Sigmoid colon (tissue), 7 donors: ENCODE measurements around the gene CACNA1E. TPM values are rescaled to one million over a fixed set of nuclear protein-coding genes. Genes with fewer than 3 reads are reported as not detected.
"Not testable (repeated sequence)": the region's sequence is repeated elsewhere in the genome, so short reads cannot be mapped to it uniquely, and the experiment has no call there.

Source experiments
- DNase-seq: peaks from one replicate; pipeline ENCODE4 v3.0.0-alpha.2; 2019
- H3K27ac ChIP-seq, 4 donors: fragments of 200-600 bp; sonication (generic); one replicate each; pipeline ENCODE4 v1.5.1; 2016 to 2019; ENCODE audit warnings: mild to moderate bottlenecking in 1 of 4
- H3K27me3 ChIP-seq, 3 donors: fragments of 200-600 bp; sonication (generic); one replicate each; pipeline ENCODE4 v1.5.1; 2019; ENCODE audit warnings: mild to moderate bottlenecking in 1 of 3
- H3K36me3 ChIP-seq, 4 donors: fragments of 200-600 bp; sonication (generic); one replicate each; pipeline ENCODE4 v1.5.1; 2016 to 2019
- H3K4me1 ChIP-seq, 4 donors: fragments of 200-600 bp; sonication (generic); one replicate each; pipeline ENCODE4 v1.5.1; 2017 to 2019
- H3K4me3 ChIP-seq, 4 donors: fragments of 200-600 bp; sonication (generic); one replicate each; pipeline ENCODE4 v1.5.1; 2017 to 2019; ENCODE audit warnings: mild to moderate bottlenecking in 2 of 4, moderate library complexity in 1 of 4
- H3K9me3 ChIP-seq, 4 donors: fragments of 200-600 bp in 3 of 4; sonication (generic) in 3 of 4; one replicate each; pipeline versions ENCODE4 v1.5.1 to v1.6.1; 2013 to 2019
- EP300 ChIP-seq, 4 donors: sonication (generic); formaldehyde crosslinking; IDR thresholded peaks; one replicate each; pipeline ENCODE4 v1.6.1; 2017; ENCODE audit warnings: antibody characterized with exemption in 4 of 4
- POLR2A ChIP-seq, 2 donors: fragments of 450-650 bp; IDR thresholded peaks; one replicate each; pipeline ENCODE4 v1.6.1; 2016; ENCODE audit warnings: antibody characterized with exemption in 2 of 2, mild to moderate bottlenecking in 2 of 2, moderate library complexity in 2 of 2
- POLR2AphosphoS5 ChIP-seq, 4 donors: sonication (generic); formaldehyde crosslinking; IDR thresholded peaks; one replicate each; pipeline ENCODE4 v1.6.1; 2017; ENCODE audit warnings: antibody characterized with exemption in 4 of 4
- WGBS, 2 donors: extraction: QIAGEN DNeasy Blood & Tissue Kit; methylation state at CpG; one replicate each; pipeline ENCODE4 v1.1.7; 2013; 5-methylcytosine and 5-hydroxymethylcytosine counted together
- intact Hi-C: fragments of 100-400 bp; cut with DNase I; formaldehyde crosslinking; loops from one replicate; pipeline ENCODE4 v1.15.1; 2023
- polyA plus RNA-seq, 3 donors: library from polyadenylated mRNA; stranded (reverse); fragments of 200-250 nt; gene quantifications; one replicate each; pipeline ENCODE4 v1.2.3, GENCODE V29; 2013
- total RNA-seq, 4 donors: library from RNA; depleted of rRNA; stranded (reverse); fragments of >200 nt; gene quantifications; one replicate each; pipeline ENCODE4 v1.1.0, GENCODE V29; 2016
- TF ChIP-seq, protein P1 (sequence below), 4 experiments: fragments of 450-650 bp in 3 of 4; fragments of 200-600 bp in 1 of 4; IDR thresholded peaks; one replicate each; pipeline ENCODE4 v1.5.1; 2016 to 2019; ENCODE audit warnings: antibody characterized with exemption in 4 of 4, mild to moderate bottlenecking in 3 of 4, moderate library complexity in 2 of 4
- donor health status: healthy with polysubstance abuse.
- donor health status: Bipolar disorder and iron deficiency.
- donor health status: healthy.

Gene CACNA1E
- total and polyA plus RNA-seq, 7 donors: 0.16 to 1.1 (median 0.36) TPM; not detected in 2

DNA sequence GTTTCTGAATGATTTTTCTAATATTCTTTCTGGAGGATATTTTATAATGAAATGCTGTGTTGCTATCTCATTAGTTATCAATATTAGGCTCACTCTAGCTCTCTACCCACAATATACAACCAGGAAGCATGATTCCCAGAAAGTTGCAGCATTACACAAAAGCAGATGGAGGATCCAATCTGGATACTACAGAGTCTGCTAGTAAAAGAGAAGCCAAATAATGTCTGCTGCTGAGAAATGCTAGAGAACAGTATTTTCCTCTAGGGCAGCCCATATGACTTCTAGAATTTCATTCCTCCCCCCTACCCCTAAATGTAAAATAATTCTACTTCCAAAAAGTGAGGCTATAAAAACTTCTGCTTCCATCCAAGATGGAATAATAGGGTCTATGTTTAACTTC lies 338.4 kb downstream of the CACNA1E start:
- H3K36me3 ChIP-seq: no peaks in the 10 kb centered on the region
- DNase-seq: no peak
- peaks cover 0 to 4% (median 0%) of the 10 kb centered on the region in 4 donors for H3K9me3 ChIP-seq
- intact Hi-C loops: no loop called here
- H3K27ac ChIP-seq: no peak overlapping the region
- no peaks in the 10 kb centered on the region for H3K4me1 ChIP-seq
- H3K27me3 ChIP-seq: no peaks in the 10 kb centered on the region
- no peak overlapping the region for H3K4me3 ChIP-seq
- TF ChIP-seq EP300 (IDR thresholded peaks at IDR 0.05) (no peak), POLR2A (IDR thresholded peaks at IDR 0.05) (no peak), POLR2AphosphoS5 (IDR thresholded peaks at IDR 0.05) (no peak)
- TF ChIP-seq, protein P1, sequence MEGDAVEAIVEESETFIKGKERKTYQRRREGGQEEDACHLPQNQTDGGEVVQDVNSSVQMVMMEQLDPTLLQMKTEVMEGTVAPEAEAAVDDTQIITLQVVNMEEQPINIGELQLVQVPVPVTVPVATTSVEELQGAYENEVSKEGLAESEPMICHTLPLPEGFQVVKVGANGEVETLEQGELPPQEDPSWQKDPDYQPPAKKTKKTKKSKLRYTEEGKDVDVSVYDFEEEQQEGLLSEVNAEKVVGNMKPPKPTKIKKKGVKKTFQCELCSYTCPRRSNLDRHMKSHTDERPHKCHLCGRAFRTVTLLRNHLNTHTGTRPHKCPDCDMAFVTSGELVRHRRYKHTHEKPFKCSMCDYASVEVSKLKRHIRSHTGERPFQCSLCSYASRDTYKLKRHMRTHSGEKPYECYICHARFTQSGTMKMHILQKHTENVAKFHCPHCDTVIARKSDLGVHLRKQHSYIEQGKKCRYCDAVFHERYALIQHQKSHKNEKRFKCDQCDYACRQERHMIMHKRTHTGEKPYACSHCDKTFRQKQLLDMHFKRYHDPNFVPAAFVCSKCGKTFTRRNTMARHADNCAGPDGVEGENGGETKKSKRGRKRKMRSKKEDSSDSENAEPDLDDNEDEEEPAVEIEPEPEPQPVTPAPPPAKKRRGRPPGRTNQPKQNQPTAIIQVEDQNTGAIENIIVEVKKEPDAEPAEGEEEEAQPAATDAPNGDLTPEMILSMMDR (IDR thresholded peaks at IDR 0.05): no peak

GRCh38 chr1:181832173-181832880 lies 349.0 kb downstream of the CACNA1E start:
- H3K36me3 ChIP-seq, H3K9me3 ChIP-seq, H3K27me3 ChIP-seq, intact Hi-C loops, DNase-seq, H3K27ac ChIP-seq, H3K4me1 ChIP-seq, H3K4me3 ChIP-seq: not testable (repeated sequence)
- 93 to 95% methylated on average over 28 of the region's 28 CpGs for WGBS, 2 donors

DNA sequence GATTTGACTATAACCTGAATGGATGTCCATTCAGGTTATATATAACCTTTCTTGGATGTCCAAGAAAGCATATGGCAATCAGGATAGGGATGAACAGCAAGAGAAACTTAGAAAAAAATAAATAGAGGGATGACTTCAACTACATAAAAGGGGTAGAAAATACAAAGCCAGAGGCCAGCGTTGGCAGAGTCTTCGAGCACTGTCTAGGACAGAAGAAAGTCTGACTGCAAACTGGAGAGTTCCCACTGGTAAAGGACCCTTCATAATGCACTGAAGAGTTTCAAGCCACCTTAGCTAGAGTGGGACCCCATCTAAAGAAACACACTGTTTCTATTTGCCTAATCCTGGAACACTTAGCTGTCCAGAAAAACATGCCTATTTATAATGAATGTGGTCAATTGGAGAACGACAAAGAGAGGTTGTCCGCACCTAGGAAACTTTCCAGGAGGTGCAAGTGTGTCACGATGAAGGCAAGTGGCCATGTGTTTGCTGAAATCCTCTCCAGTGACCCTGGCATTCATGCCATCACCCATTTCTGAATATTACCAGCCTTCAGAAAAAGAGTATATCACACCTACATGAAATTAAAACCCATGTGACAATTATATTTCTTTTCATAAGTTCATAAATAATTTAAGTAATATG lies 362.8 kb downstream of the CACNA1E start:
- WGBS, 2 donors: 90% methylated on average over 5 of the region's 5 CpGs
- H3K36me3 ChIP-seq: no peaks in the 10 kb centered on the region
- no peaks in the 10 kb centered on the region for H3K27me3 ChIP-seq
- no peaks in the 10 kb centered on the region for H3K4me1 ChIP-seq
- no peak overlapping the region for H3K4me3 ChIP-seq
- no peaks in the 10 kb centered on the region for H3K9me3 ChIP-seq
- H3K27ac ChIP-seq: no peak overlapping the region
- no peak for DNase-seq
- intact Hi-C loops: no loop called here
- TF ChIP-seq POLR2A (IDR thresholded peaks at IDR 0.05): no peak
- no peak for TF ChIP-seq EP300 (IDR thresholded peaks at IDR 0.05)
- TF ChIP-seq, protein P1 (IDR thresholded peaks at IDR 0.05): no peak
- no peak for TF ChIP-seq POLR2AphosphoS5 (IDR thresholded peaks at IDR 0.05)

DNA sequence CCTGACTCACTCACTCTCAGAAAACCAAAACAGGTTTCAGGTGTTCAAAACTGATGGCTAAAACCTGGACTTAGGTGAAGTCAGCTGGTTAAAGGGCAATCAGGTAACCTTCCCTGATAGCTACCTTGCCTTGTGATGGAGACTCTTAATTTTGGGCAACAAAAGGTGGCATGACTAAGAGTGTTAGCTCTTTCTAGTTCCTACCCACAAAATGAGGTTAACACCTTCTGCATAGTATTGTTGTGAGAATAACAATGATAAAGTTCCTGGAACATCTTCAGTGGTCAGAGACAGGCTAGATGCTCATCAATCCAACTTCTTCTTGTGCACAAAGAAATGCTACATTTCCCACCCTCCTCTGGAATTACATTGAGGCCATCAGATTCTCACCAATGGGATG lies 363.4 kb downstream of the CACNA1E start:
- Histone ChIP-seq H3K4me3 (no peak overlapping the region), H3K27ac (no peak overlapping the region), H3K36me3 (no peaks in the 10 kb centered on the region), H3K27me3 (no peaks in the 10 kb centered on the region), H3K9me3 (no peaks in the 10 kb centered on the region), H3K4me1 (no peaks in the 10 kb centered on the region)
- TF ChIP-seq POLR2AphosphoS5 (IDR thresholded peaks at IDR 0.05) (no peak), POLR2A (IDR thresholded peaks at IDR 0.05) (no peak), EP300 (IDR thresholded peaks at IDR 0.05) (no peak)
- TF ChIP-seq, protein P1 (IDR thresholded peaks at IDR 0.05): no peak
- DNase-seq: no peak
- intact Hi-C loops: no loop called here

GRCh38 chr1:181849071-181849470 lies 365.8 kb downstream of the CACNA1E start:
- peaks cover 0 to 4% (median 0%) of the 10 kb centered on the region in 4 donors for H3K9me3 ChIP-seq
- no peaks in the 10 kb centered on the region for H3K4me1 ChIP-seq
- 53 to 76% methylated on average over 4 of the region's 4 CpGs for WGBS, 2 donors
- TF ChIP-seq POLR2AphosphoS5 (IDR thresholded peaks at IDR 0.05) (no peak), EP300 (IDR thresholded peaks at IDR 0.05) (no peak), POLR2A (IDR thresholded peaks at IDR 0.05) (no peak)
- TF ChIP-seq, protein P1 (IDR thresholded peaks at IDR 0.05): no peak
- H3K27me3 ChIP-seq: no peaks in the 10 kb centered on the region
- H3K36me3 ChIP-seq: no peaks in the 10 kb centered on the region
- intact Hi-C loops: no loop called here
- H3K4me3 ChIP-seq: no peak overlapping the region
- no peak for DNase-seq
- H3K27ac ChIP-seq: no peak overlapping the region

DNA sequence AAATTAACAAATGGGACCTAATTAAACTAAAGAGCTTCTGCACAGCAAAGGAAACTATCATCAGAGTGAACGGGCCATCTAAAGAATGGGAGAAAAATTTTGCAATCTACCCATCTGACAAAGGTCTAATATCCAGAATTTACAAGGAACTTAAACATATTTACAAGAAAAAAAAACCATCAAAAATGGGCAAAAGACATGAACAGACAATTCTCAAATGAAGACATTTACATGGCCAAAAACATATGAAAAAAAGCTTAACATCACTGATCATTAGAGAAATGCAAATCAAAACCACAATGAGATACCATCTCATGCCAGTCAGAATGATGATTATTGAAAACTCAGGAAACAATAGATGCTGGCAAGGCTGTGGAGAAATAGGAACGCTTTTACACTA lies 370.9 kb downstream of the CACNA1E start:
- H3K27me3 ChIP-seq: not testable (repeated sequence)
- 65 to 80% methylated on average over 2 of the region's 2 CpGs for WGBS, 2 donors

More for the DNA sequence above, 370.9 kb downstream of the CACNA1E start:
- H3K27ac ChIP-seq, intact Hi-C loops, DNase-seq, H3K4me1 ChIP-seq, H3K4me3 ChIP-seq, H3K36me3 ChIP-seq, H3K9me3 ChIP-seq: not testable (repeated sequence)
